Measurements from ENCODE around the gene CAPN5.

GRCh38 chr11:77030834-77031414 lies 35.8 kb upstream of the CAPN5 start:
- TF ChIP-seq, protein P1, sequence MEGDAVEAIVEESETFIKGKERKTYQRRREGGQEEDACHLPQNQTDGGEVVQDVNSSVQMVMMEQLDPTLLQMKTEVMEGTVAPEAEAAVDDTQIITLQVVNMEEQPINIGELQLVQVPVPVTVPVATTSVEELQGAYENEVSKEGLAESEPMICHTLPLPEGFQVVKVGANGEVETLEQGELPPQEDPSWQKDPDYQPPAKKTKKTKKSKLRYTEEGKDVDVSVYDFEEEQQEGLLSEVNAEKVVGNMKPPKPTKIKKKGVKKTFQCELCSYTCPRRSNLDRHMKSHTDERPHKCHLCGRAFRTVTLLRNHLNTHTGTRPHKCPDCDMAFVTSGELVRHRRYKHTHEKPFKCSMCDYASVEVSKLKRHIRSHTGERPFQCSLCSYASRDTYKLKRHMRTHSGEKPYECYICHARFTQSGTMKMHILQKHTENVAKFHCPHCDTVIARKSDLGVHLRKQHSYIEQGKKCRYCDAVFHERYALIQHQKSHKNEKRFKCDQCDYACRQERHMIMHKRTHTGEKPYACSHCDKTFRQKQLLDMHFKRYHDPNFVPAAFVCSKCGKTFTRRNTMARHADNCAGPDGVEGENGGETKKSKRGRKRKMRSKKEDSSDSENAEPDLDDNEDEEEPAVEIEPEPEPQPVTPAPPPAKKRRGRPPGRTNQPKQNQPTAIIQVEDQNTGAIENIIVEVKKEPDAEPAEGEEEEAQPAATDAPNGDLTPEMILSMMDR (IDR thresholded peaks at IDR 0.05; ENCODE audit: low read length): no peak
- TF ChIP-seq EZH2 (IDR thresholded peaks at IDR 0.05; ENCODE audit: borderline replicate concordance, low read length): no peak
